GM18951 (cell line): Measurements from ENCODE around the gene IL12RB1.

Experiments used
- POLR2A ChIP-seq: IDR thresholded peaks from 4 replicates; pipeline ENCODE4 v1.6.1; 2011; ENCODE audit warnings: mild to moderate bottlenecking; ENCODE audit not compliant: insufficient read length, insufficient read depth; ENCODE audit errors: extremely low read depth
- in situ Hi-C: fragments of 300-500 bp; cut with MboI; formaldehyde crosslinking; loops from one replicate; pipeline ENCODE4 v1.12.0; 2022; ENCODE audit warnings: low sequenced_read_pairs, mixed read lengths, inconsistent platforms; ENCODE audit not compliant: unreplicated experiment

The IL12RB1 gene

DNA sequence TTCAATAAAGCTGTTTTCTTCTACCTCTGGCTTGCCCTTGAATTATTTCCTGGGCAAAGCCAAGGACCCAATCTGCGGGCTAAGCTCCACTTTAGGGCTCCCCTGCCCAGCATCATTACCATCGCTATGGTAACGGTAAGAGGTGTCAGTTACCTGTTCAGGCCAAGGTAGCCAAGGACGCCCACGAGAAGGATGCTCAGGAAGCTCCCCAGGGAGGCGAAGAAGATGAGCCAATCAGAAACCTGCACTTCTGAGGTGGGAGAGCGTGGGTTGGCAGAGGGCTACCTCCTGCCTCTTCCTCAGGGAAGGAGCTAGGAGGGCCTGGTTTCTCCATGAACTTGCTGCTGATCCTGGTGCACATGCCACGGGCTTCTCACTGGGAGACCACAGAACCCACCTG lies 24.7 kb downstream of the IL12RB1 start:
- in situ Hi-C loops, result loop anchor here (25.0 kb wide), 1 partner anchor 125 kb away; the partner anchor contains the start of gene CCDC124
- TF ChIP-seq POLR2A, result no peak

DNA sequence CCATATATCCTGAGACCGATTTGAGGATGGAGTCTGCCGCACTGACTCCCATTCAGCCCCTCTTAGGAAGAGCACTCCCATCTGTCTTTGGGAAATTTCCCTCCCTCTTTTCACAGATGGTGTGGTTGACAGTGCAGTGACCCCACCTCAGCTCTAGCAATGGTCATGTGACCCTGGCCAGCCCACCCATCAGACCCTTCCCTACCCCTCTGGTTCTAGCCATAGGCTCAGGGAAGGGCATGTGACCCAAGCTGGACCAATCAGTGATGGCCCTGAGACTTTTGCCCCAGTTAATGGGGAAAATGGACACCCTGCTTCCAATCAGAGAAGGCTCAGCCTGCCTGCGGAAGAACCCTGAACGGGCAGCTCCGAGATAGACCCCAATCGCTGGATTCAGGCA lies 26.3 kb downstream of the IL12RB1 start:
- no peak for TF ChIP-seq POLR2A
- in situ Hi-C loops, result loop anchor here (25.0 kb wide), 1 partner anchor 123 kb away; the partner anchor contains the start of gene CCDC124

DNA sequence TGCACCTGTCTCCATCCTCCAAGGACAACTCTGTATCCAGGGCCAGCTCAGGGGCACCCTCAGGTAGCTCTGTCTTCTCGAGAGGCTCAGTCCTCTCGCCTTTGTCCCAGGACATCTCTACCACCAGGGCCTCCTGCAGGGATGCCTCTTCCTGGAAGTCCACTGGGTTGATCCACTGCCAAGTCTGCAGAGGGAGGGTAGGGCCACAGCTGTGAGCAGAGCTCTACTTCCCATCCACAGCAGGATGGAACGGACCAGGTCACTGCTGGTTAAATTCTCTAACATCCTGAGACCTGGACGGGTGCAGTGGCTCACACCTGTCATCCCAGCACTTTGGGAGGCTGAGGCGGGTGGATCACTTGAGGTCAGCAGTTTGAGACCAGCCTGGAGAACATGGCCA lies 26.8 kb downstream of the IL12RB1 start:
- in situ Hi-C loops, result loop anchor here (5.0 to 25.0 kb wide), 2 partner anchors 53 to 123 kb away; partner anchors contain the start of genes ARRDC2 and CCDC124
- no peak for TF ChIP-seq POLR2A

DNA sequence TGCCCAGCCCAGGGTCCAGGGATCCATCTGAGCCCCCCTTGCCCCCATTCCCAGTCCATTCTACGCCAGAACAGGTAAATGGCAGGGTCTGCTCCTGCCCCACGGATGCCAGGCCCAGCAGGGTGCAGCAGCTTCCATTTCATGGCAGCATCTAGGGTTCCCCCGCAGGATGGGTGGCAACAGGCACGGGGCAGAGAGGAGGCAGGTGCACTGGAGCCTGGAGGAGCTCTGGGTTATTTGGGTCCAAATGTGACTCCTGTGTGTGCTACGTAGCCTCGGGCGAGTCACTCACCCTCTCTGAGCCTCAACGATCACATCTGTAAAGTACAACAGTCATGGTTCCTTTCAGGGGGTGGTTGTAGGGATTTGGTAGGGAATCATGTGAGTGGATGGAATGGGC lies 27.4 kb downstream of the IL12RB1 start:
- no peak for TF ChIP-seq POLR2A
- in situ Hi-C loops, result loop anchor here (5.0 to 25.0 kb wide), 2 partner anchors 52 to 122 kb away; partner anchors contain the start of genes ARRDC2 and CCDC124

DNA sequence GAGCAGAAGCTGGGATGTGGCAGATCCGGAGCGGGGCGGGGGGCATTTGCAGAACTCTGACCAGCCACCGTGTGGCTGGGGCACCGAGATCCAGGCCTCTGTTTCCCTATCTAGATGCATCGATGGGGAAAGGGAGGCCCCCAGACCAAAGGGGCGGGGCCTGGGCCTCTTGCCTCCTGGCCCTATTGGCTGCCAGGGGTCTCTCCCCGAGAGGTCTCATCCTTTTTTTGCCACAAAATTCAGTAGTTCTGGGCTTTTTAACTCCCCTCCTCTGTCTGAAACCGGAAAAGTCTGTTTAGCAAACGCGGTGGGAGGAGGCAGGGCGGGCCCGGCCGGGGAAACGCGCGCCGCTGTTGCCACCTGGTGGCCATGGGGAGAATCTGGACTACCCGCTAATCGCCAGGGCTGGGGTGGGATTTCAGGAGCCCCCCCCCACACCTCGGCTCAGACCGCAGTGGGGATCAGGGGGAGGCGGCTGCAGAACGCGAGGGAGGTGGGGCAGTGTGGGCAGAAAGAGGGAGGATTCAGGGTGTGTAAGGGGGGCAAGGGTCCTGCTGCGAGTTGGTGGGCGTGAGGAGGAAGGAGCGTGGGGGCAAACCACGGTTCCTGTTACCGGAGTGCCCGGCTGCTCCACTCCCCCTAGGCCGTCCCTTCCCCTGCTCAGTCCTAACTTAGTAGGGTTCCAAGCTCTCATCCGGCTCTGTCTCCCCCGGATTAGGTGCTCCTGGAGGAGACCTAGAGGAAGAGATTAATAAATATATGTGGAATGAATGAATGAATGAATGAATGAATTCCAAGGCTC lies 28.3 kb downstream of the IL12RB1 start:
- no peak for TF ChIP-seq POLR2A
- in situ Hi-C loops, result loop anchor here (5.0 to 25.0 kb wide), 2 partner anchors 51 to 121 kb away; partner anchors contain the start of genes ARRDC2 and CCDC124

DNA sequence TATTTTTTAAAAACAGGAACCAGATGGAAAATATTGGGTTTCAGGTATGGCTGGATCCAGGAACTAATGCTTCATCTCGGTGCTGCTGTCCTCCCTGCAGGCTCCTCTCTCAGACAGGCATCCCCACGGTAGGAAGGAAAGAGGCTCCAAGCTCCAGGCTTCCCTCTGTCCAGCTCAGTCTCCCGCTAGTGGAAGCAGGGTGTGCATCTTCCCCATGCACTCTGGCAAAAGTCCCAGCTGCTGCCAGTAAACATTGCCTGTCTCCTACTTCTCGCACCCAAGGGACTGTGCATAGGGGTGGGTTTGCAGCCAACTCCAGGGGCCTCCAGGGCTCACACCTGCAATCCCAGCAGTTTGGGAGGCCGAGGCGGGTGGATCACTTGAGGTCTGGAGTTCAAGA lies 29.2 kb downstream of the IL12RB1 start:
- in situ Hi-C loops, result loop anchor here (5.0 to 25.0 kb wide), 2 partner anchors 50 to 120 kb away; partner anchors contain the start of genes ARRDC2 and CCDC124
- no peak for TF ChIP-seq POLR2A

DNA sequence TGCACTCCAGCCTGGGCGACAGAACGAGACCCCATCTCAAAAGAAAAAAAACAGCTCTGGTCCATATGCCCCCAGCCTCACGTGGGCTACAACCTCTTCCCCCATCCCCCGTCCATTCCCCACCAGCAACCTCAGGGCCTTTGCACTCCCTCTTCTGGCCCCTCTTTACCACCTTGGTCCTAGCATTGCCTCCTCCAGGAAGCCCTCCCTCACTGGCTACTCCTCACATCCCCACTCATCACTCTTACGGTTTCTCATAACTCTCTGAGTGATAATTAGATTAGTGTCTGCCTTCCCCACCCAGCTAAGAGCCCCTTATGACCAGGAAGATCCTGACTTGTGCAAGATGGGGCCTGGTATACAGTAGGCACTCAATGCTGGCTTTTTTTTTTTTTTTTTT lies 30.8 kb downstream of the IL12RB1 start:
- in situ Hi-C loops, result loop anchor here (5.0 to 25.0 kb wide), 2 partner anchors 49 to 119 kb away; partner anchors contain the start of genes ARRDC2 and CCDC124
- no peak for TF ChIP-seq POLR2A

DNA sequence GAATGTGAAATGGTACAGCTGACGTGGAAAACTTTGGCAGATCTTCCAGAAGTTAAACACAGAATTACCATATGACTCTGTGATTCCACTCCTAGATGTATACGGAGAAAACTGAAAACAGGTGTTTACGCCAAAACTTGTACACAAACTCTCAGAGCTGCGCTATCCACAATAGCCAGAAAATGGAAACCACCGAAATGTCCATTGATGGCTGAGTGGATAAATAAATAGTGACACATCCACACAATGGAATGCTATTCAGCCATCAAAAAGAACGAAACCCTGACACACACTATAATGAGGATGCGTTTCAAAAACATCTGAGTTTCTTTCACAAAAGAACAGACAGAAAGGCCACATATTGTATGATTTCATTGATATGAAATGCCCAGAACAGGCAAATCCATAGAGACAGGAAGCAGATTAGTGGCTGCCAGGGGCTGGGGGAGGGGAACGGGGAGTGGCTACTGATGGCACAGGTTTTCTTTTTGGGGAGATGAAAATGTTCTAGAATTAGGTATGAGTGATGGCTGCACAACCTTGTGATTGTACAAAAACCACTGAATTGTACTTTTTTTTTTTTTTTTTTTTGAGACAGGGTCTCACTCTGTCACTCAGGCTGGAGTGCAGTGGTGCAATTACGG lies 33.0 kb downstream of the IL12RB1 start:
- in situ Hi-C loops, result loop anchor here (25.0 kb wide), 1 partner anchor 116 kb away; the partner anchor contains the start of gene CCDC124
- TF ChIP-seq POLR2A, result no peak

DNA sequence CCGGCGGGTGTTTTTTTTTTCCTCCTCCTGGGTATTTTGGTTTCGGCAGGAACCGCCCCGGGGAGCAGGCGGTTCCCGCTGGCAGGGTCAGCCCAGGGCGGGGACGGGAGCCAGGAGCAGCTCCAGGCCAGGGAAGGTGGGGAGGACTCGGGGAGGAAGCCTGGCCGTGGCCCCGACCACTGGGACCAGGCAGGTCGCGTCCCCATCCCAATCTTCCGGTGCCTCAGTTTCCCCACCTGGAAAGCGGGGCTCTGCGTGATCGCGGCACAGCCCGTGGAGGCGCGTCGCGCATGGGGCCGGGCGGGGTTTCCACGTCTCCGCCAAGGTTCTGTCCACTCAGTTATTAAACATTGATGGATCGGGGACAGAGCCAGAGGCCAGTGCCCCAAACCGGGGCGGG lies 34.8 kb downstream of the IL12RB1 start:
- no peak for TF ChIP-seq POLR2A
- in situ Hi-C loops, result loop anchor here (25.0 kb wide), 1 partner anchor 115 kb away; the partner anchor contains the start of gene CCDC124

DNA sequence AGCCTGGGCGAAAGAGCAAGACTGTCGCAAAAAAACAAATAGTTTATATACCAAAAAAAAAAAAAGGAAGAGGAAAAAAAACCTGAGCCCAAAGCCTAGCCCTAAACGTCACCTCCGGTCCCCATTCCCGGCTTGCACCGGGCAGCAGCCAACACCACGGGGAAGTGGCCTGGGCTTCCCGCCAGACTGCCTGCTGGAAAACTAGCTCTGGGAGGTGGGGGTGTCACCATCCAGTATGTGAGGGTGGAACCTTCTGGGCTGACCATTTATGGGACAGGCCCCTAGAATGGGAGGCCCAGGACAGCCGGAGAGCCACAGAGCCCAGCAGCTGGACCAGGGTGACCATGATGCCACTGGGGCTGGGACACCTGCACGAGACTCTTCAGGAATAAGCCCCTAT lies 37.3 kb downstream of the IL12RB1 start:
- TF ChIP-seq POLR2A, result no peak
- in situ Hi-C loops, result no loop called here

DNA sequence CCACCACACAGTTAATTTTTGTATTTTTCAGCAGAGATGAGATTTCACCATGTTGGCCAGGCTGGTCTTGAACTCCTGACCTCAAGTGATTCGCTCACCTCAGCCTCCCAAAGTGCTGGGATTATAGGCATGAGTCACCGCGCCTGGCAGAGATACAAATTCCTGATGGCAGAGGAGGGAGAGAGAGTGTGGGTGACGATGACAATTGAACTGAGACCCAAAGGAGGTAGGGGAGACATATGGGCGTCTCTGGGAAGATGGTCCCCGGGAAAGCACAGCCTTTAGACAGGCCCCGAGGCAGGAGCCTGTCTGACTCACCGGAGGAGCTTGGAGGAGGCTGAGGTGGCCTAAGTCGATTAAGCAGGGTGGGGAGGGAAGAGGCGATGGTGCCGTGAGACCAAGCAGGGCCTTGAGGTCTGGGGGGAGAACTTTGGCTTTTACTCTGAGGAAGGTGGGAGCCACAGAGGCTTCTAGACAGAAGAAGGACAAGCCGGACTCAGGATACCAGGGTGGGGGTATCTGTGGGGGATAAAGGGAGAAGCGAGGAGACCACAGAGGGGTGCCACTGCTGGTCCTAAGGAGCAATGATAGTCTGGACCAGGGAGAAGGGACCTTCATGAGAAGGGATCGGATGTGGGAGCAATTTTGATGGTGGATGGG lies 40.5 kb downstream of the IL12RB1 start:
- in situ Hi-C loops, result no loop called here
- TF ChIP-seq POLR2A, result no peak

DNA sequence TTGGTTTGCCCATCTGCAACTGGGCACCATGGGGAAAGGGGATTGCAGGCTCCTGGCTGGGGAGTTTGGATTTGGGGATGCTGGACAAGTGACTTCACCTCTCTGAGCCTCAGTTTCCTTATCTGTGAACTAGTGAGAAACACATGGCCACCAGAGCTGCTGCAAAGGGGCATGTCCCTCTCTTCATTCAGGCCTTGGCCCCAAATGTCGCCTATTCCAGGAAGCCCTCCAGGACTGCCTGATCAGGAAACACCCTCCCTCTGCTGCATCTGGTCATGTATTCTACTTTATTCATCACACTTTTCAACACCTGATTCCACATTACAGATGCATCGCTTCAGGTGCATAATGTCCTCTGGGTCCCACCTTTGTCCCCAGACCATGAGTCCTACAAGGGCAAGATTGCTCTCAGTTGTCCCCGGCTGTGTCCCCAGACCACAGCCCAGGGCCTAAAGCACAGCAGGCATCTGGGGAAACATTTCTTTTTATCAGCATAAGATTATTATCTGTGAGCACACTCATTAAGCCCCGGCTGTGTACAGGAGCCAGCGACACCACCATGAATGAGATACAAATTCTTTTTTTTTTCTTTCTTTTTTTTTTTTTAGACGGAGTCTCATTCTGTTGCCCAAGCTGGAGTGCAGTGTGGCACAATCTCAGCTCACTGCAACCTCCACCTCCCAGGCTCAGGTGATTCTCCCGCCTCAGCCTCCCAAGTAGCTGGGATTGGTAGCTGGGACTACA lies 41.3 kb downstream of the IL12RB1 start:
- in situ Hi-C loops, result no loop called here

More for the DNA sequence above, 41.3 kb downstream of the IL12RB1 start:
- no peak for TF ChIP-seq POLR2A
